Ishikawa (cell line): ENCODE measurements around the gene ZNF583.
A peak's percentile ranks its signal among the peaks of the same experiment; 100 is the strongest.

Source experiments
- CEBPB ChIP-seq: IDR thresholded peaks from 2 replicates; pipeline ENCODE4 v1.6.1; 2012
- CREB1 ChIP-seq: IDR thresholded peaks from 2 replicates; pipeline ENCODE4 v1.6.1; 2012; ENCODE audit warnings: low read depth
- EGR1 ChIP-seq: IDR thresholded peaks from 2 replicates; pipeline ENCODE4 v1.6.1; 2012
- EP300 ChIP-seq: IDR thresholded peaks from 2 replicates; pipeline ENCODE4 v1.6.1; 2012; ENCODE audit warnings: borderline replicate concordance
- FOXM1 ChIP-seq: IDR thresholded peaks from 2 replicates; pipeline ENCODE4 v1.6.1; 2012; ENCODE audit warnings: low read depth, borderline replicate concordance
- NFIC ChIP-seq: IDR thresholded peaks from 2 replicates; pipeline ENCODE4 v1.6.1; 2012
- RAD21 ChIP-seq: IDR thresholded peaks from 2 replicates; pipeline ENCODE4 v1.6.1; 2012; ENCODE audit warnings: low read depth
- REST ChIP-seq: IDR thresholded peaks from 2 replicates; pipeline ENCODE4 v1.6.1; 2012; ENCODE audit warnings: low read depth, mild to moderate bottlenecking
- TAF1 ChIP-seq: IDR thresholded peaks from 2 replicates; pipeline ENCODE4 v1.6.1; 2012; ENCODE audit warnings: low read depth, mild to moderate bottlenecking
- TCF12 ChIP-seq: IDR thresholded peaks from 2 replicates; pipeline ENCODE4 v1.6.1; 2012; ENCODE audit warnings: low read depth
- TEAD4 ChIP-seq: IDR thresholded peaks from 2 replicates; pipeline ENCODE4 v1.6.1; 2012
- USF1 ChIP-seq: IDR thresholded peaks from 2 replicates; pipeline ENCODE4 v1.6.1; 2012
- YY1 ChIP-seq: IDR thresholded peaks from 2 replicates; pipeline ENCODE4 v1.6.1; 2012; ENCODE audit warnings: low read depth
- ZBTB7A ChIP-seq: IDR thresholded peaks from 2 replicates; pipeline ENCODE4 v1.6.1; 2012; ENCODE audit warnings: low read depth
- TF ChIP-seq, protein P1 (sequence below): IDR thresholded peaks from 2 replicates; pipeline ENCODE4 v1.6.1; 2012

The ZNF583 gene

DNA sequence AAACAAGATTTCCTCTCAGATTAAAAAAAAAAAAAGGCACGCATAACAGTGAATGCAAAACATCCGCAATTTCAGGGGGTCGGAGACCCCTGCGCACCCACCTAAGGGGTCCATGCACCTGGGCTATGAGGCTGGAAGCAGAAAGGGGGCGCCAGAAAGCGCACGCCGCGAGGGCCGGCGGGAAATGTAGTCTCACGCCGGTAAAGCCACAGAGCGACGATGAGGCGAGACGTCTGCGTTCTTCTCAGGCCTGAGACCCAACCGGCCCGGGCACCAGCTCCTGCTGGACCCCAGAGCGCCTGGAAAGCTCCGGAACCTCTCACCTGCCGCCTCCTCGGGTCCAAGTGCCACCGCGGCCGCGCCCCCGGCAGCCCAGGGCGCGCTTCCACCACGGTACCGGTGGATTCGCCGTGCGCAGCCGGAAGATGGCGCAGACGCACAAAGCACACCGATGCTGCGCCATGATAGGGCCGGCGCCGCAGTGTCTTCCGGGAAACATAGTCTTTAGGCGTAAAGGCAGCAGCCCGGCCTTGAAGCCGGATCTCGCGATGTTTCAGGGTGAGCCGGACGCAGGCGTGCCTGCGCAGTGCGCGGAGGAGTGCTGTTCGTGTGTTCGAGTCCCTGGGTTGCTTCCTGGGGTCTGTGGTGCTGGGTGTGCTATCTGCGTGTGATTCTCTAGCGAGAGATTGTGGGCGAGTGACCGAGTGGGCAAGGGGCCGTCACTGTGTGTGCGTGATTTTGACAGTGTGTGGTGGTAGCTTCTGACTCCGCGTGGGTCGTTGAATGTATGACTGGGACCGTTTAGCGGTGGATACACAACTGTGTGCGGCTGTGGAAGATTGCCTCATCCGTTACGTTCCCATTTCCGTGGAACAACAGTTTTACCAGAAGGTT, 10.8 kb upstream of the ZNF583 start, which contains the start of gene ZNF582:
Gene ZNF582, minus strand, starts transcription at position 416 of the 894 bp plus-strand sequence. CDS start 1,782 bp downstream, outside the sequence.
- TF ChIP-seq ZBTB7A = peak; percentile 100
- peak; percentile 82 for TF ChIP-seq YY1
- peak; percentile 37; the same call in 1 of the 2 replicates for TF ChIP-seq RAD21
- TF ChIP-seq, protein P1, sequence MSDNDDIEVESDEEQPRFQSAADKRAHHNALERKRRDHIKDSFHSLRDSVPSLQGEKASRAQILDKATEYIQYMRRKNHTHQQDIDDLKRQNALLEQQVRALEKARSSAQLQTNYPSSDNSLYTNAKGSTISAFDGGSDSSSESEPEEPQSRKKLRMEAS = peak; percentile 40
- no peak for TF ChIP-seq EGR1
- TF ChIP-seq USF1 = no peak
- 0 out of 2 replicates have a peak, but pooled peaks have one; percentile 10 for TF ChIP-seq CREB1
- TF ChIP-seq TEAD4 = no peak
- TF ChIP-seq NFIC = no peak
- TF ChIP-seq EP300 = no peak

DNA sequence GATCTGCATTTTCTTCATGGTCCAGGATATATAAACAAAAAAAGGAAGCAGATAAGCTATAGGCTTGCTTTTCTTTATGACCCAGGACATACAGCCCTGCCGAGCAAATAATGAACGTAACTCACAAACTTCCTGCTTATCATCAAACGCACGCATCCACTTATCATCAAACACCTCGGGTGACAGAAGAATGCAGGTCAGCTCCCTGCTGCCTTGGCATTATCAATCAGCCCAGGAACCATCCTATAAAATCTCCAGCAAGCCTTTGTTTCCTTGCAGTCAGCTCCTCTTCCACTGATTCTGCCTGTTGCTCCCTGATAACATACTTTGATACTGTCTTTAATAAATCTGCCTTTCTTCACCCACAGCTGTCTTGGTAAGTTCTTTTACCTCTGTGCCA, 5.3 kb upstream of the ZNF583 start:
- TF ChIP-seq TCF12 = no peak
- TF ChIP-seq REST = no peak
- TF ChIP-seq EGR1 = no peak
- no peak for TF ChIP-seq FOXM1
- no peak for TF ChIP-seq CEBPB
- TF ChIP-seq ZBTB7A = no peak
- no peak for TF ChIP-seq RAD21
- TF ChIP-seq, protein P1 = no peak
- no peak for TF ChIP-seq TAF1

DNA sequence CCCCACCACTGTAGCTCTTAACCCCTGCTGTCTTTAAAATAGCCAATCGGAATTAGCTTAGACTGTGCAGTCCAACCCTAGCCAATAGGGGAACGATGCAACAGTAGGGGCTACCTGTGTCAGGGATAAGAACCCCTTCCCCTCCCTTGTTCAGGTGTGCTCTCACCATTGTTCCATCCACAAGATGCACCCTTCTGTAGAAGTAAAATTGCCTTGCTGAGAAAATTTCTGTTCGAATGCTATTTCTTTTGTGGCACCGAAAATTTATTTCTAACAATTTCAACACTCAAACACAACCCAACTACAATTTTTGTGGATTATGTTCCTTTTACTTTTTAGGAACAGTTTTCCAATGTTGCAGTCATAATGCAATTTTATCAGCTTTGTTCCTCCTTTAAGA, 3.6 kb upstream of the ZNF583 start:
- no peak for TF ChIP-seq CREB1
- TF ChIP-seq EP300 = no peak
- TF ChIP-seq, protein P1 = no peak
- TF ChIP-seq TAF1 = no peak
- no peak for TF ChIP-seq CEBPB
- TF ChIP-seq NFIC = no peak
- TF ChIP-seq FOXM1 = no peak
- no peak for TF ChIP-seq RAD21
- TF ChIP-seq TCF12 = no peak
- TF ChIP-seq USF1 = no peak
- no peak for TF ChIP-seq YY1
- no peak for TF ChIP-seq ZBTB7A

- no peak for TF ChIP-seq ZBTB7A
- TF ChIP-seq EGR1 = no peak
- no peak for TF ChIP-seq REST
- no peak for TF ChIP-seq CREB1
- TF ChIP-seq, protein P1 = no peak
Measured at GRCh38 chr19:56403261-56403660, 871 bp upstream of the ZNF583 start.

DNA sequence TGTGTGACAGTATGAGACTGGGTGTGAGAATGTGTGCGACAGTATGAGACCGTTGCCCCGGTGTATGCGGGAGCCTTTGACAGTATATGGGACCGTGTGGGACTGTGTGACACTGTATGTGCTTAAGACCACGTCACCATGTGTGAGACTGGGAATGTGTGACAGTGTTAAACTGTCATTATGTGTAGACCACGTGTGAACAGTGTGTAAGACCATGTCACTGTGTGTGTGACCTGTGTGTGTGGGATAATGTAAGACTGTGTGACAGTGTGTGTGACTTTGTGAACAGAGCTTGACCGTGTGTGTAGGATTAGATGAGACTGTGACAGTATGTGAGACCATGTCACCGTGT, 549 bp downstream of the ZNF583 start:
- TF ChIP-seq RAD21 = no peak
- TF ChIP-seq USF1 = no peak
- TF ChIP-seq ZBTB7A = no peak
- TF ChIP-seq EP300 = no peak
- TF ChIP-seq EGR1 = no peak
- no peak for TF ChIP-seq TCF12
- no peak for TF ChIP-seq TAF1
- TF ChIP-seq, protein P1 = no peak
- no peak for TF ChIP-seq FOXM1
- TF ChIP-seq CREB1 = no peak
- no peak for TF ChIP-seq CEBPB
- no peak for TF ChIP-seq REST
- TF ChIP-seq YY1 = no peak
- no peak for TF ChIP-seq NFIC
- TF ChIP-seq TEAD4 = no peak
